ENCODE data around the gene RSPH3.

- no peak for TF ChIP-seq EZH2 (IDR thresholded peaks at IDR 0.05; ENCODE audit: low read length, unreplicated experiment)
- no peak for TF ChIP-seq CTCF (conservative IDR thresholded peaks at IDR 0.05; ENCODE audit: low read depth, low read length)
Observed at GRCh38 chr6:158977382-158977781, 22.6 kb downstream of the RSPH3 start.

Data from PC-3 (cell line).